NOMO-1 treated with dmso at 0.1 percent for 144 hours (cell line): ENCODE measurements around the gene PYGB.
"Not testable (repeated sequence)": the region's sequence is repeated elsewhere in the genome, so short reads cannot be mapped to it uniquely, and the experiment has no call there.

ENCODE experiments used
- DNase-seq: peaks from one replicate; lab custom pipeline; 2025; ENCODE audit not compliant: unreplicated experiment; lab: John Stamatoyannopoulos, UW

The PYGB gene

GRCh38 chr20:25247518-25247955 lies 348 bp upstream of the PYGB start:
- no peak for DNase-seq

- DNase-seq = no peak
These were observed 894 bp downstream of the PYGB start for GRCh38 chr20:25248786-25249172.

GRCh38 chr20:25249198-25249931 lies 1.5 kb downstream of the PYGB start:
- no peak for DNase-seq

GRCh38 chr20:25250508-25250907 lies 2.6 kb downstream of the PYGB start:
- no peak for DNase-seq

GRCh38 chr20:25251019-25251418 lies 3.1 kb downstream of the PYGB start:
- DNase-seq = no peak

GRCh38 chr20:25251558-25251957 lies 3.7 kb downstream of the PYGB start:
- DNase-seq = no peak

- no peak for DNase-seq
These were observed 4.4 kb downstream of the PYGB start for GRCh38 chr20:25252230-25252651.

GRCh38 chr20:25252686-25253421 lies 5.0 kb downstream of the PYGB start:
- DNase-seq = no peak

- no peak for DNase-seq
These were observed 5.9 kb downstream of the PYGB start for GRCh38 chr20:25253606-25254275.

GRCh38 chr20:25254571-25254970 lies 6.7 kb downstream of the PYGB start:
- no peak for DNase-seq

GRCh38 chr20:25254986-25255680 lies 7.2 kb downstream of the PYGB start:
- DNase-seq = no peak

GRCh38 chr20:25256226-25256859 lies 8.5 kb downstream of the PYGB start:
- no peak for DNase-seq

GRCh38 chr20:25257130-25257529 lies 9.2 kb downstream of the PYGB start:
- DNase-seq = no peak

GRCh38 chr20:25257756-25258475 lies 10.0 kb downstream of the PYGB start:
- no peak for DNase-seq

- no peak for DNase-seq
These were observed 10.6 kb downstream of the PYGB start for GRCh38 chr20:25258476-25258805.

- DNase-seq = no peak
These were observed 10.9 kb downstream of the PYGB start for GRCh38 chr20:25258828-25259227.

- no peak for DNase-seq
These were observed 11.5 kb downstream of the PYGB start for GRCh38 chr20:25259358-25259757.

- no peak for DNase-seq
These were observed 11.9 kb downstream of the PYGB start for GRCh38 chr20:25259788-25260254.

- not testable (repeated sequence) for DNase-seq
These were observed 13.0 kb downstream of the PYGB start for GRCh38 chr20:25260770-25261437.
